EH (cell line): ENCODE data around the gene TTC13.

Experiments used
- DNase-seq: peaks from one replicate; pipeline ENCODE4 v3.0.0-alpha.2; 2015; ENCODE audit warnings: low read depth

The TTC13 gene

GRCh38 chr1:230905733-230906132 lies 72.9 kb downstream of the TTC13 start:
- DNase-seq: no peak

GRCh38 chr1:230902349-230902923 lies 76.2 kb downstream of the TTC13 start:
- no peak for DNase-seq

GRCh38 chr1:230901671-230902070 lies 77.0 kb downstream of the TTC13 start:
- no peak for DNase-seq

GRCh38 chr1:230900984-230901383 lies 77.7 kb downstream of the TTC13 start:
- DNase-seq: no peak

GRCh38 chr1:230899841-230900251 lies 78.8 kb downstream of the TTC13 start:
- DNase-seq: peak; percentile 84

GRCh38 chr1:230898748-230899147 lies 79.9 kb downstream of the TTC13 start:
- DNase-seq: no peak

GRCh38 chr1:230898144-230898543 lies 80.5 kb downstream of the TTC13 start:
- DNase-seq: no peak

- no peak for DNase-seq
These were observed 81.9 kb downstream of the TTC13 start for GRCh38 chr1:230896779-230897178.

GRCh38 chr1:230895452-230895851 lies 83.2 kb downstream of the TTC13 start:
- DNase-seq: no peak

GRCh38 chr1:230894664-230895063 lies 84.0 kb downstream of the TTC13 start:
- DNase-seq: no peak

- no peak for DNase-seq
These were observed 84.6 kb downstream of the TTC13 start for GRCh38 chr1:230894032-230894431.

GRCh38 chr1:230892018-230892491 lies 86.6 kb downstream of the TTC13 start:
- no peak for DNase-seq

GRCh38 chr1:230891413-230891812 lies 87.2 kb downstream of the TTC13 start:
- DNase-seq: peak; percentile 68

- no peak for DNase-seq
These were observed 94.0 kb downstream of the TTC13 start for GRCh38 chr1:230884646-230885045.

- peak; percentile 23 for DNase-seq
These were observed 94.7 kb downstream of the TTC13 start for GRCh38 chr1:230883967-230884366.

GRCh38 chr1:230879778-230880177 lies 98.9 kb downstream of the TTC13 start:
- no peak for DNase-seq

- peak; percentile 97 for DNase-seq
These were observed 100.1 kb downstream of the TTC13 start for GRCh38 chr1:230878591-230878990.

- DNase-seq: no peak
These were observed 100.6 kb downstream of the TTC13 start for GRCh38 chr1:230877924-230878590.

- DNase-seq: peak; percentile 87
These were observed 101.3 kb downstream of the TTC13 start for GRCh38 chr1:230877146-230877923.

- no peak for DNase-seq
These were observed 102.0 kb downstream of the TTC13 start for GRCh38 chr1:230876660-230877059.

GRCh38 chr1:230875370-230875769 lies 103.3 kb downstream of the TTC13 start:
- no peak for DNase-seq

GRCh38 chr1:230870916-230871315 lies 107.7 kb downstream of the TTC13 start:
- DNase-seq: no peak

- peak; percentile 91 for DNase-seq
These were observed 109.2 kb downstream of the TTC13 start for GRCh38 chr1:230869500-230869899.
